Bronchial epithelial cell (primary cell): ENCODE measurements around the gene ELANE. TPM values are rescaled to one million over a fixed set of nuclear protein-coding genes. Genes with fewer than 3 reads are reported as not detected.

Experiments
- DNase-seq: peaks from one replicate; pipeline ENCODE4 v3.0.0-alpha.2; 2010; ENCODE audit warnings: low read depth
- FAIRE-seq: peaks from 2 replicates; lab custom pipeline; 2011; peaks lifted over from hg19 to GRCh38; lab: Jason Lieb, UNC
- H3K27me3 ChIP-seq: 2 replicates; pipeline ENCODE4 v1.5.1; 2011; ENCODE audit warnings: low read length; ENCODE audit not compliant: control insufficient read depth, insufficient read depth
- H3K36me3 ChIP-seq: 2 replicates; pipeline ENCODE4 v1.5.1; 2011; ENCODE audit warnings: low read length; ENCODE audit not compliant: control insufficient read depth, insufficient read depth
- H3K4me3 ChIP-seq: 2 replicates; pipeline ENCODE4 v1.5.1; 2011; ENCODE audit warnings: mild to moderate bottlenecking, low read depth, low read length, control low read depth
- total RNA-seq: library from RNA; depleted of rRNA; stranded (reverse); fragments of >200 nt; gene quantifications from 2 replicates; pipeline ENCODE4 v1.2.1, GENCODE V29; 2014
- TF ChIP-seq, protein P1 (sequence below): IDR thresholded peaks from 2 replicates; pipeline ENCODE4 v1.5.1; 2011; ENCODE audit warnings: mild to moderate bottlenecking, moderate library complexity, low read length, control low read depth, inconsistent platforms; ENCODE audit not compliant: insufficient read depth, severe bottlenecking

Gene ELANE
- total RNA-seq, 1 donor from 2014 or later: not detected

DNA sequence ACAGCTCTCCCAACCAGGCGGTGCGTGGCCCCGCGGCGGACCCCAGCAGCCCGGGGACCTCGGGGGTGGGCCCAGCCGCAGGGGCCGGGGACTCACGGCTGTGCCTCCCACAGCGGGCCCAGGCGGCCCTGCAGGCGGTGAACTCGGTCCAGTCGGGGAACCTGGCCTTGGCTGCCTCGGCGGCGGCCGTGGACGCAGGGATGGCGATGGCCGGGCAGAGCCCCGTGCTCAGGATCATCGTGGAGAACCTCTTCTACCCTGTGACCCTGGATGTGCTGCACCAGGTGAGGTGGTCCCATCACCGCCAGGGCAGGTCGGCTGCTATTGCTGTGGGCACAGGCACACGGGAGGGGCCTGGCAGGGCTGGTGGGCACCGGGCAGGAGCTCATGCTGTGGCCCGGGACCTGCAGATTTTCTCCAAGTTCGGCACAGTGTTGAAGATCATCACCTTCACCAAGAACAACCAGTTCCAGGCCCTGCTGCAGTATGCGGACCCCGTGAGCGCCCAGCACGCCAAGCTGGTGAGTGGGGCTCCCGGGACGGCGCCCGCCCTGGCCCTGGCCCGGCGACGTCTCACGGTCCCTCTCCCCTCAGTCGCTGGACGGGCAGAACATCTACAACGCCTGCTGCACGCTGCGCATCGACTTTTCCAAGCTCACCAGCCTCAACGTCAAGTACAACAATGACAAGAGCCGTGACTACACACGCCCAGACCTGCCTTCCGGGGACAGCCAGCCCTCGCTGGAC, 47.5 kb upstream of the ELANE start:
- Histone ChIP-seq H3K4me3 (no peak overlapping the region), H3K36me3 (peaks cover 58% of the 10 kb centered on the region), H3K27me3 (no peaks in the 10 kb centered on the region)
- no peak for FAIRE-seq
- TF ChIP-seq, protein P1, sequence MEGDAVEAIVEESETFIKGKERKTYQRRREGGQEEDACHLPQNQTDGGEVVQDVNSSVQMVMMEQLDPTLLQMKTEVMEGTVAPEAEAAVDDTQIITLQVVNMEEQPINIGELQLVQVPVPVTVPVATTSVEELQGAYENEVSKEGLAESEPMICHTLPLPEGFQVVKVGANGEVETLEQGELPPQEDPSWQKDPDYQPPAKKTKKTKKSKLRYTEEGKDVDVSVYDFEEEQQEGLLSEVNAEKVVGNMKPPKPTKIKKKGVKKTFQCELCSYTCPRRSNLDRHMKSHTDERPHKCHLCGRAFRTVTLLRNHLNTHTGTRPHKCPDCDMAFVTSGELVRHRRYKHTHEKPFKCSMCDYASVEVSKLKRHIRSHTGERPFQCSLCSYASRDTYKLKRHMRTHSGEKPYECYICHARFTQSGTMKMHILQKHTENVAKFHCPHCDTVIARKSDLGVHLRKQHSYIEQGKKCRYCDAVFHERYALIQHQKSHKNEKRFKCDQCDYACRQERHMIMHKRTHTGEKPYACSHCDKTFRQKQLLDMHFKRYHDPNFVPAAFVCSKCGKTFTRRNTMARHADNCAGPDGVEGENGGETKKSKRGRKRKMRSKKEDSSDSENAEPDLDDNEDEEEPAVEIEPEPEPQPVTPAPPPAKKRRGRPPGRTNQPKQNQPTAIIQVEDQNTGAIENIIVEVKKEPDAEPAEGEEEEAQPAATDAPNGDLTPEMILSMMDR: no peak
- no peak for DNase-seq

DNA sequence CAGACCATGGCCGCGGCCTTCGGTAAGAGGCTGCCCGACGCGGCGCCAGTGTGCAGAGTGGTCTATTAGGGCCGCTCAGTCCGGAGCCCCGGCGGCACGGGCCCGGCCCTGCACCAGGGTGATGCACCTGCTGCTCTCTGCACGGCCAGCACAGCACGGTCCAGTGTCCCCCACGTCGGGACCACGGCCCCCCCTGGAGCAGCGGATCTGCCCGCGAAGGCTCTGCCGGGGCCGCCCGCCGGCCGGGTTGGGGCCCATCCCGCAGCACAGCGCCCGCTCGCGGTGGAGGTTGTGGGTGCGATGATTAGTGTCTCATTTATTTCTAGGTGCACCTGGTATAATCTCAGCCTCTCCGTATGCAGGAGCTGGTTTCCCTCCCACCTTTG, 46.9 kb upstream of the ELANE start:
- Histone ChIP-seq H3K4me3 (no peak overlapping the region), H3K27me3 (no peaks in the 10 kb centered on the region), H3K36me3 (peaks cover 57% of the 10 kb centered on the region)
- TF ChIP-seq, protein P1: no peak
- DNase-seq (no peak), FAIRE-seq (no peak)

- H3K4me3 ChIP-seq: no peak overlapping the region
- FAIRE-seq (no peak), DNase-seq (no peak)
- H3K27me3 ChIP-seq: no peaks in the 10 kb centered on the region
- TF ChIP-seq, protein P1: no peak
- peaks cover 53% of the 10 kb centered on the region for H3K36me3 ChIP-seq
Observed at GRCh38 chr19:805600-806550, 46.2 kb upstream of the ELANE start.

DNA sequence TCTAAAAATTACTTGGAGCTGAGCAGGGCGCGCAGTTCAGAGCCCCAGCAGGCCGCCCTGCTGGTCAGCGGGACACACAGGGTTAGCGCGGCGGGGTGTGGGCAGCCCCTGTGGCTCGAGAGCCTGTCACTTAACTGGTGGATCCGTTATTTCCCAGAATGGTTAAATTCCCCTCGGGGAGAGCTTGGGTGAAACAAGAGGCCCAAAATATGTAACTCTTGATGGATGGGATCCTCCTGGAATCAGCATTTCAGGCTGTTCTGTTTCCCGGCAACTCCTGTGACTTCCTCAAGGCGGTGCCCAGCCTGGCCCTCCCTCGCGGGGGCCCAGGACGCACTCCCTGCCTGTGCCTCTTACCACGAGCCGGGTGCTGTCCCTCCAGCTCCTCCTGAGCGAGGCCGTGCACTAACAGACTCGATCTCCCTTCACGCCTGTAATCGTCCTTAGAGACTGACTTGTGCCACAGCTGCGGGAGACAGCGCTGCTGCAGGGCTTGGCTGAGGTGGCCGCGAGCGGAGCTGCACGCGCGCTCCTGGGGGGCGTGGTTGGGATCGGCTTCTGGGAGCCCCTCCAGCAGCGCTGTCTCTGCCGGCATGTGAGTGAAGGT, 45.2 kb upstream of the ELANE start:
- Histone ChIP-seq H3K36me3 (peaks cover 46% of the 10 kb centered on the region), H3K27me3 (no peaks in the 10 kb centered on the region), H3K4me3 (no peak overlapping the region)
- FAIRE-seq: no peak
- no peak for DNase-seq
- TF ChIP-seq, protein P1: no peak

GRCh38 chr19:807627-808422, 44.3 kb upstream of the ELANE start:
- no peak for FAIRE-seq
- H3K36me3 ChIP-seq: peaks cover 43% of the 10 kb centered on the region

More at GRCh38 chr19:807627-808422, 44.3 kb upstream of the ELANE start:
- no peak for DNase-seq
- H3K4me3 ChIP-seq: no peak overlapping the region
- TF ChIP-seq, protein P1: no peak
- no peaks in the 10 kb centered on the region for H3K27me3 ChIP-seq
